ENCODE data around the gene CDC42. TPM values are rescaled to one million over a fixed set of nuclear protein-coding genes. Genes with fewer than 3 reads are reported as not detected.

Gene CDC42
- total and polyA plus RNA-seq, 2 of the 13 experiments (the other 11 are each of a cell fraction or from before 2014, with no cell fraction given) = 138 to 237 TPM

GRCh38 chr1:22098752-22099151, 46.2 kb downstream of the CDC42 start:
- TF ChIP-seq ZFAT (CRISPR knock-in tag; conservative IDR thresholded peaks at IDR 0.05) (no peak), CREB1 (IDR thresholded peaks at IDR 0.05) (no peak), CREB1 (CRISPR knock-in tag; IDR thresholded peaks at IDR 0.05) (no peak), HMGXB4 (CRISPR knock-in tag; IDR thresholded peaks at IDR 0.05; ENCODE audit: borderline replicate concordance in 1 of 2, low read depth in 1 of 2) (no peak), ZBTB49 (CRISPR knock-in tag; IDR thresholded peaks at IDR 0.05; ENCODE audit: borderline replicate concordance) (no peak), ZNF772 (CRISPR knock-in tag; IDR thresholded peaks at IDR 0.05) (no peak), ZNF768 (CRISPR knock-in tag; IDR thresholded peaks at IDR 0.05) (no peak), SKIL (CRISPR knock-in tag; IDR thresholded peaks at IDR 0.05; ENCODE audit: borderline replicate concordance) (no peak), MLLT10 (CRISPR knock-in tag; IDR thresholded peaks at IDR 0.05) (no peak), SRSF1 (optimal IDR thresholded peaks at IDR 0.05; ENCODE audit: low read depth, low read length) (no peak), SYNCRIP (IDR thresholded peaks at IDR 0.05; ENCODE audit: insufficient read depth, low read depth, low read length) (no peak), CBX1 (IDR thresholded peaks at IDR 0.05; ENCODE audit: low read depth) (no peak), GABPB1 (CRISPR knock-in tag; IDR thresholded peaks at IDR 0.05) (no peak), MAFF (IDR thresholded peaks at IDR 0.05; ENCODE audit: low read depth, low read length) (no peak)
- ATAC-seq = no peak
- Histone ChIP-seq H3K36me3 (replicated peaks in 1 of 2; ENCODE audit: control insufficient read depth in 1 of 2, insufficient read depth in 2 of 2, low read length in 2 of 2) (peaks cover 17 to 44% of the 10 kb centered on the region in 2 experiments), H3K4me1 (ENCODE audit: insufficient read depth, low read length) (no peaks in the 10 kb centered on the region), H3K79me2 (ENCODE audit: insufficient read depth, low read length) (no peaks in the 10 kb centered on the region), H3K9ac (ENCODE audit: insufficient read depth, low read depth, low read length) (no peak overlapping the region), H4K20me1 (ENCODE audit: insufficient read depth, low read length) (peaks cover 3% of the 10 kb centered on the region), H3K4me2 (ENCODE audit: low read depth, low read length) (no peak overlapping the region), H3K27ac (ENCODE audit: extremely low read length, insufficient read depth, low read length) (no peak overlapping the region), H3K9me3 (ENCODE audit: low read length) (no peaks in the 10 kb centered on the region), H3K4me3 (replicated peaks in 1 of 3; ENCODE audit: insufficient read depth in 1 of 3, low read depth in 2 of 3, low read length in 3 of 3) (no peak overlapping the region), H3K27me3 (ENCODE audit: control insufficient read depth in 1 of 2, insufficient read depth in 2 of 2, low read length in 2 of 2) (no peaks in the 10 kb centered on the region), H2AFZ (ENCODE audit: low read length) (no peak overlapping the region)
- intact Hi-C loops (cut with micrococcal nuclease; ENCODE audit: unreplicated experiment) (no loop called here), in situ Hi-C loops (cut with HindIII; ENCODE audit: extremely low pct_ligation_motif_present, low pct_unique_long_range_greater_than_20kb) (no loop called here)
- POLR2A ChIA-PET = no interaction called here
- DNase-seq (ENCODE audit: low spot score) = no peak
- no TSS peak for BruUV-seq (replicated peaks)
- WGBS (ENCODE audit: low lambda C conversion rate) = 98% methylated on average over 10 of the region's 10 CpGs
- CTCF ChIA-PET (ENCODE audit: low intra/inter-chr PET ratio, low total read pairs) = no interaction called here
- FAIRE-seq = no peak

Data from HepG2 (cell line).